Stimulated activated CD4-positive, alpha-beta T cell treated with anti-CD3 and anti-CD28 coated beads, Interleukin-4, amount 100 ng/mL, for 1 hour (primary cell): ENCODE results near the gene ALDH1A1.

ENCODE experiments used
- DNase-seq: peaks from one replicate; pipeline ENCODE4 v3.0.0-alpha.2; 2020

ALDH1A1 gene

GRCh38 chr9:72913382-72914009, 39.4 kb downstream of the ALDH1A1 start:
- no peak for DNase-seq

- no peak for DNase-seq
These were observed 40.1 kb downstream of the ALDH1A1 start for GRCh38 chr9:72912476-72913381.

GRCh38 chr9:72911816-72912215, 41.0 kb downstream of the ALDH1A1 start:
- no peak for DNase-seq

GRCh38 chr9:72911247-72911775, 41.5 kb downstream of the ALDH1A1 start:
- no peak for DNase-seq

GRCh38 chr9:72909428-72909827, 43.4 kb downstream of the ALDH1A1 start:
- no peak for DNase-seq

GRCh38 chr9:72907421-72907820, 45.4 kb downstream of the ALDH1A1 start:
- DNase-seq = no peak

- DNase-seq = no peak
These were observed 46.0 kb downstream of the ALDH1A1 start for GRCh38 chr9:72906810-72907209.

- DNase-seq = no peak
These were observed 47.1 kb downstream of the ALDH1A1 start for GRCh38 chr9:72905514-72906480.

GRCh38 chr9:72904267-72905093, 48.4 kb downstream of the ALDH1A1 start:
- no peak for DNase-seq

- no peak for DNase-seq
These were observed 49.8 kb downstream of the ALDH1A1 start for GRCh38 chr9:72903103-72903502.

- DNase-seq = no peak
These were observed 50.6 kb downstream of the ALDH1A1 start for GRCh38 chr9:72902268-72902667.

GRCh38 chr9:72899734-72900477, 52.9 kb downstream of the ALDH1A1 start:
- no peak for DNase-seq

- DNase-seq = no peak
These were observed 53.8 kb downstream of the ALDH1A1 start for GRCh38 chr9:72898784-72899733.

- DNase-seq = no peak
These were observed 54.5 kb downstream of the ALDH1A1 start for GRCh38 chr9:72898360-72898759.

- no peak for DNase-seq
These were observed 55.7 kb downstream of the ALDH1A1 start for GRCh38 chr9:72897069-72897649.

- no peak for DNase-seq
These were observed 56.4 kb downstream of the ALDH1A1 start for GRCh38 chr9:72896439-72896838.

- no peak for DNase-seq
These were observed 57.7 kb downstream of the ALDH1A1 start for GRCh38 chr9:72895122-72895521.

- no peak for DNase-seq
These were observed 58.5 kb downstream of the ALDH1A1 start for GRCh38 chr9:72894342-72894741.

- no peak for DNase-seq
These were observed 59.4 kb downstream of the ALDH1A1 start for GRCh38 chr9:72893437-72893836.

- DNase-seq = no peak
These were observed 61.8 kb downstream of the ALDH1A1 start for GRCh38 chr9:72891043-72891442.
